ENCODE measurements around the gene MYO19.

Gene MYO19

DNA sequence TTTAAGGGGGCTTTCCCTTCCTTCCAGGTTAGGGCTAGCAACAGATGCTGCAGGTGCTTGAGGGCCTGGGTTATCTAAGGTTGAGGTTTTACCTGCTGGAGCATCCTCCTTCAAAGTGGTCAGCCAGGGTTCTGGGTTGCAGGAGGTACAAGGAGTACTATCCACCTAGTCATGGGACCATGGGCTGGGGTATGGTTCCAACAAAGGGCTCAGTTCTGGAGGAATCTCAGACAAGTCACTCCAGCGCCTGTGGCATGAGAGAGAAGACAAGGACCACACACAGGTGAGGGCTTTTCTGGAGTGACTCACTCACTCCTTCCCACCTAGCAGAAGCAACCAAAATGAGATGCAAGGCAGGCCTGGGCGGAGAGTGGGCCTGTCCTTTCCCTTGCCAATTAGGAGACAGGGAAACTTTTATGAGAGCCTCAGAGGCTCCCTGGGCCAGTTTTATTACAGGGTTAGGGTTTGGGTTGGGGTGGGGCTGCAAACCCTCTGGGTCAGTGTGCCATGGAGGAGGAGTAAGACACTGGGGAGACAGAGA lies 2.2 kb downstream of the MYO19 start:
- Histone ChIP-seq H3K27me3 (ENCODE audit: insufficient read depth, poor library complexity, severe bottlenecking) (no peaks in the 10 kb centered on the region), H3K4me1 (ENCODE audit: insufficient read depth, poor library complexity, severe bottlenecking) (peaks cover 5% of the 10 kb centered on the region), H3K27ac (ENCODE audit: poor library complexity, severe bottlenecking) (peak overlapping the region; percentile 90), H3K4me3 (ENCODE audit: severe bottlenecking) (no peak overlapping the region), H3K9me3 (ENCODE audit: severe bottlenecking) (no peaks in the 10 kb centered on the region), H3K36me3 (ENCODE audit: low read depth) (peaks cover 66% of the 10 kb centered on the region)
- TF ChIP-seq CTCF (IDR thresholded peaks at IDR 0.05; ENCODE audit: poor library complexity, severe bottlenecking), result no peak
- DNase-seq (ENCODE audit: low spot score), result no peak
- no peak for ATAC-seq (ENCODE audit: low read depth)

- Histone ChIP-seq H3K9me3 (ENCODE audit: severe bottlenecking) (no peaks in the 10 kb centered on the region), H3K4me3 (ENCODE audit: severe bottlenecking) (no peak overlapping the region), H3K36me3 (ENCODE audit: low read depth) (peaks cover 90% of the 10 kb centered on the region), H3K4me1 (ENCODE audit: insufficient read depth, poor library complexity, severe bottlenecking) (peaks cover 9% of the 10 kb centered on the region), H3K27me3 (ENCODE audit: insufficient read depth, poor library complexity, severe bottlenecking) (no peaks in the 10 kb centered on the region), H3K27ac (ENCODE audit: poor library complexity, severe bottlenecking) (peak overlapping the region; percentile 26)
- DNase-seq (ENCODE audit: low spot score) (no peak), ATAC-seq (ENCODE audit: low read depth) (peak; percentile 47)
- TF ChIP-seq CTCF (IDR thresholded peaks at IDR 0.05; ENCODE audit: poor library complexity, severe bottlenecking), result no peak
Measured at GRCh38 chr17:36529121-36529520, 5.5 kb downstream of the MYO19 start.

GRCh38 chr17:36527621-36528250 lies 6.9 kb downstream of the MYO19 start:
- no peak overlapping the region for H3K4me3 ChIP-seq (ENCODE audit: severe bottlenecking)
- no peak for TF ChIP-seq CTCF (IDR thresholded peaks at IDR 0.05; ENCODE audit: poor library complexity, severe bottlenecking)
- no peak for ATAC-seq (ENCODE audit: low read depth)
- no peak overlapping the region for H3K27ac ChIP-seq (ENCODE audit: poor library complexity, severe bottlenecking)
- no peaks in the 10 kb centered on the region for H3K27me3 ChIP-seq (ENCODE audit: insufficient read depth, poor library complexity, severe bottlenecking)
- peaks cover 9% of the 10 kb centered on the region for H3K4me1 ChIP-seq (ENCODE audit: insufficient read depth, poor library complexity, severe bottlenecking)
- H3K9me3 ChIP-seq (ENCODE audit: severe bottlenecking), result no peaks in the 10 kb centered on the region
- no peak for DNase-seq (ENCODE audit: low spot score)
- peaks cover 90% of the 10 kb centered on the region for H3K36me3 ChIP-seq (ENCODE audit: low read depth)

DNA sequence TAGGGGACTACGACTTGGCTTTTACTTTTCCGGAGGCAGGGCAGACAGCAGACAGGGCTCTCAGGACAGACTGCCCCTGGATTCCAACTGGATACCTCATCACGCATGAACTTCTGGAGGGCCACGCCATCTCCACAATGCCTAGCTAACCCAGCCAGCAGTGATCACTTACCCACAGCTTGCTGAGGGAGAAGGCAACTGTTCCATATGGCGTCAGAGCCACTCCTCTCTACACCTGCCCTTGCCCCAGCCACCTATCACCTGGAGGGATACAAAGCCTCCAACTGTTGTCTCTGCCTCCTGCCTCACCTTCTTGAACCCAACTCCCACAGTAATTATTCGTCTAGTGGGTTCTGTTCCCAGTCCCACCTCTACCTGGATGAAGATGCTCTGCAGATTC lies 8.8 kb downstream of the MYO19 start:
- Histone ChIP-seq H3K4me3 (ENCODE audit: severe bottlenecking) (no peak overlapping the region), H3K36me3 (ENCODE audit: low read depth) (peaks cover 86% of the 10 kb centered on the region), H3K4me1 (ENCODE audit: insufficient read depth, poor library complexity, severe bottlenecking) (peaks cover 9% of the 10 kb centered on the region), H3K27me3 (ENCODE audit: insufficient read depth, poor library complexity, severe bottlenecking) (no peaks in the 10 kb centered on the region), H3K9me3 (ENCODE audit: severe bottlenecking) (no peaks in the 10 kb centered on the region), H3K27ac (ENCODE audit: poor library complexity, severe bottlenecking) (no peak overlapping the region)
- no peak for TF ChIP-seq CTCF (IDR thresholded peaks at IDR 0.05; ENCODE audit: poor library complexity, severe bottlenecking)
- no peak for ATAC-seq (ENCODE audit: low read depth)
- no peak for DNase-seq (ENCODE audit: low spot score)

DNA sequence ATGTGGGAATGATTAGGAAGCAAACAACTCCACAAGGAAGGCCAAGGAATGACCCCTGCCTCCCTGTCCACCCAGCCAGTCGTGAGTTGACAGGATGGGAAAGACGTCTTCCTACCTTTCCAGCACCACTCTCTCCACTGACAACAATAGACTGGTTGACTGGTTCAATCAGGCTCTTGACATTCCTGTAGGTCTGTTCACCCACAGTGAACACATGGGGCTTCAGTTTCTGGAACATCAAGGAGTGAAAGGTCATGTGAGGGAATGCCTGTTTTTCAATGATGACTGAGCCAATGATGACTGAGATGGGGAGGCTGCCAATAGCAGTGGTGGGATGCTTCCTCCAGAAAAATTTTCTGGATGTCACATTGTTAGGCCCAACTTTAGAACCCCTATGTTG lies 9.6 kb downstream of the MYO19 start:
- Histone ChIP-seq H3K9me3 (ENCODE audit: severe bottlenecking) (no peaks in the 10 kb centered on the region), H3K4me1 (ENCODE audit: insufficient read depth, poor library complexity, severe bottlenecking) (peaks cover 9% of the 10 kb centered on the region), H3K4me3 (ENCODE audit: severe bottlenecking) (no peak overlapping the region), H3K27ac (ENCODE audit: poor library complexity, severe bottlenecking) (peak overlapping the region; percentile 19), H3K36me3 (ENCODE audit: low read depth) (peaks cover 89% of the 10 kb centered on the region), H3K27me3 (ENCODE audit: insufficient read depth, poor library complexity, severe bottlenecking) (no peaks in the 10 kb centered on the region)
- DNase-seq (ENCODE audit: low spot score) (no peak), ATAC-seq (ENCODE audit: low read depth) (no peak)
- TF ChIP-seq CTCF (IDR thresholded peaks at IDR 0.05; ENCODE audit: poor library complexity, severe bottlenecking), result no peak

Measured in RWPE2 (cell line).